GM19397 (cell line): ENCODE results near the gene SDF2L1.
A peak's percentile ranks its signal among the peaks of the same experiment; 100 is the strongest.
"Not testable (repeated sequence)": the region's sequence is repeated elsewhere in the genome, so short reads cannot be mapped to it uniquely, and the experiment has no call there.

ENCODE experiments used
- ATAC-seq: cut with Tn5 transposase; IDR thresholded peaks from one replicate; pipeline ENCODE4 v1.9.1; 2021; ENCODE audit warnings: mild to moderate bottlenecking, moderate library complexity; ENCODE audit not compliant: unreplicated experiment

The SDF2L1 gene

DNA sequence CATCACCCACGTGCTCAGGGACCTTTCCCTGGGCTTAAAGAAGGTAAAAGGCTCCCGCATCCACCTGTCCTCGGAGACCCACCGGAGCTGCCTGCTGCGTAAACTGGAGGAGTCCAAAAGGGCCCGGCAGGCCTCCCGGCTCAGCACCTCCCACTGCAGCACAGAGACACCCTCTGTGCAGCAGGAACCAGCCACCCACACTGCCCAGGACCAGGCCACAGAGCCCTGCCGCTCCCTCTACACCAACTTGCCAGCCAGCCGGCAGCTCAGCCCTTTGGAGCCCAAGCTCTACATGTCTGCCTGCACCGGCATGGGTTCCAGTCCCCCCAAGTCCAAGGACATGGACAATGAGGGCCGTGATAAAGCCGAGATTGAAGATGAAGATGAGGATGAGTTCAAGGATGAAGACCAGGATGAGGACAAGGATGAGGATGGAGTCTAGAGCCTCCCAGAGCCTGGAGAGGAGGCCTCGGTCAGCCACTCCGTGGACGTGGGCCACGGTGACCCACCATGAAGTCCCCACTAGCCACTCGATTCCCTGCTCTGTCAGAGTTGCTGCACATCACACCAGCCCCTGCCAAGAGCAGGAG is 5.4 kb upstream of the SDF2L1 start:
- no peak for ATAC-seq

GRCh38 chr22:21637450-21637849 is 4.7 kb upstream of the SDF2L1 start:
- not testable (repeated sequence) for ATAC-seq

DNA sequence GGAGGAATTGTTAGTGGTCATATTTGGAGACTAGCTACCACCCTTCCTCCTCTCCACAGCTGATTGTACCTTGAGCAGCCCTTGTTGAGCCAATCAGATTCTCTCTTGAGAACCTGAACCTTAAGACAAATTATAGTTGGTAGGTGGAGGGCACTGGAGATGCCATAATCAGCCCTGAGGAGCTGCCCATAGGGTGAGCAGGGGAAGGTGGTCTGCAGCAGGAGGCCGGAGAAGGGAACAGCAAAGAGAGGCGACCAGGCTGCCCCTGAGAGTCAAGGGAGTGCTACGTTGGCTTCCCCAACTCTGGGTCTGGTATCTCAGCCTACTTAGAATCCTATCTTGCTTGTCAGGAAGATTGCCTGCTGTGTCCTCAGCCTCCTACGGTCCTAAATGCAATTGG is 2.7 kb upstream of the SDF2L1 start:
- no peak for ATAC-seq

- ATAC-seq = no peak
Observed at GRCh38 chr22:21640810-21641209, 1.3 kb upstream of the SDF2L1 start.

DNA sequence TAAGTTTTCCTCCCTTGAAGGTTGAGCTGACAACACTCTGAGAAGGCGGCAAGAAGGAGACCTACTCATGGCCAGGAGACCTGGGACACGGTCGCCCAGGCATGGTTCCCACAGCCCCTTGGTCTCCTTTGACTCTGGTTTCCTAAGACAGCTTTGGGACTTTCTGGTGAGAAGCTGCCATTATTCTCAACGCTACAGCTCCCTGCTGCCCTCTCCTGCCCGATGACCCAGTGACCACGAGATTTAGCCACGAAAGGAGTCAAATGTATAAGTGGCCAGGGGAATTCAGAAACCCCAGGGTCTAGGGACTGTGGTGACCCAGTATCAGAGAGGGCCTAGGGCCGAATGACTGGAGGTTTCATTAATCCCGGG is 699 bp upstream of the SDF2L1 start:
- no peak for ATAC-seq

DNA sequence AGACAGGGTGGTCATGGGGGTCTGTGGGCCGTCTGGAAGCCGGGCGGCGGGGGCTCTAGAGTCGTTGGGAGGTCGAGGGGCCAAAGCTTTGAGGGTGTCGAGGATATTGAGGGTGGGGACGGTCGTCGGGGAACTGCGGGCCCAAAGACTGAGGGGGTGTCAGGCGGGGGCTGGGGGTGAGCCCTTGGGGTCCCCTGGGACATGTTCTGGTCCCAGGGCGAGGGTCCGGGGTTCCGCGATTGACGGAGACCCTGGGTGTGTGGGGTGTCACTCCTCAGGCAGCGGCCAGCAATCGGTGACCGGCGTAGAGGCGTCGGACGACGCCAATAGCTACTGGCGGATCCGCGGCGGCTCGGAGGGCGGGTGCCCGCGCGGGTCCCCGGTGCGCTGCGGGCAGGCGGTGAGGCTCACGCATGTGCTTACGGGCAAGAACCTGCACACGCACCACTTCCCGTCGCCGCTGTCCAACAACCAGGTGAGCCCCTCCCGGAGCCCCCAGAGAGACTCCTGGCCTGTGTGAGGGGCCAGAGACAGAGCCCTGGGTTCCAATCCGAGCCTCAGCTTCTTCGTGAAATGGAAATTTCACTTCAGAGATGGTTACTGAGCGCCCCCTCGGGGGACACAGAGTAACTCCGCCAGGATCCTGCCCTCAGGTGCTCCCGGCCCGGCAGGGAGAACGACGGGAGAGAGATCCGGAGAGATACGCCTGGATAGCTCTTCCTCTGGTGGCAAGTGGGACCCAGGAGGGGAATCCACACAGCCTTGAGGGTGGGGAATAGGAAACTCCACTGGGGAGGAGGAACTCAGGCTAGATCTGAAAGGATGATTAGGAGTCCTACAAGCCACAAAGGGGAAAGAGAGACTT is 714 bp downstream of the SDF2L1 start:
- no peak for ATAC-seq

DNA sequence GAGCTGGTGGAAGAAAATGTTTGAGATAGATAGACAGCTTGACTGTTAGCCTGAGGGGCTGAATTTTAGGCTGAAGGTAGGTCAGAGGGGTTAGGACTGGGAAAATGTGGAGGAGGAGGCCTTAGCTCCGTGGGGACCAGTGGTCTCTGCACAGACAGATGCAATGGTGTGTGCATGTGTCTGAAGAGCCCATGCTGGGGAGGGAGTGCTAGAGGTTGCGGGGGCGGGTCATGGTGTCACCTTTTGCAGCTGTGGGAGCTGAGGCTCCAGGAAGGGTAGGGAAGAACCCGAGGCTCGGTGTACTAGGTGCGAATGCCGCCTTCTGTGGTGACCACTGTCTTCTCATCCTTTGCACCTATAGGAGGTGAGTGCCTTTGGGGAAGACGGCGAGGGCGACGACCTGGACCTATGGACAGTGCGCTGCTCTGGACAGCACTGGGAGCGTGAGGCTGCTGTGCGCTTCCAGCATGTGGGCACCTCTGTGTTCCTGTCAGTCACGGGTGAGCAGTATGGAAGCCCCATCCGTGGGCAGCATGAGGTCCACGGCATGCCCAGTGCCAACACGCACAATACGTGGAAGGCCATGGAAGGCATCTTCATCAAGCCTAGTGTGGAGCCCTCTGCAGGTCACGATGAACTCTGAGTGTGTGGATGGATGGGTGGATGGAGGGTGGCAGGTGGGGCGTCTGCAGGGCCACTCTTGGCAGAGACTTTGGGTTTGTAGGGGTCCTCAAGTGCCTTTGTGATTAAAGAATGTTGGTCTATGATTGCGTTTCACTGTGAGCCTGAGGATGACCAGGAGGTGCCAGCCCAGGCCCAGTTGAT is 1.6 kb downstream of the SDF2L1 start:
- no peak for ATAC-seq

GRCh38 chr22:21645513-21645912 is 3.4 kb downstream of the SDF2L1 start:
- ATAC-seq = not testable (repeated sequence)

DNA sequence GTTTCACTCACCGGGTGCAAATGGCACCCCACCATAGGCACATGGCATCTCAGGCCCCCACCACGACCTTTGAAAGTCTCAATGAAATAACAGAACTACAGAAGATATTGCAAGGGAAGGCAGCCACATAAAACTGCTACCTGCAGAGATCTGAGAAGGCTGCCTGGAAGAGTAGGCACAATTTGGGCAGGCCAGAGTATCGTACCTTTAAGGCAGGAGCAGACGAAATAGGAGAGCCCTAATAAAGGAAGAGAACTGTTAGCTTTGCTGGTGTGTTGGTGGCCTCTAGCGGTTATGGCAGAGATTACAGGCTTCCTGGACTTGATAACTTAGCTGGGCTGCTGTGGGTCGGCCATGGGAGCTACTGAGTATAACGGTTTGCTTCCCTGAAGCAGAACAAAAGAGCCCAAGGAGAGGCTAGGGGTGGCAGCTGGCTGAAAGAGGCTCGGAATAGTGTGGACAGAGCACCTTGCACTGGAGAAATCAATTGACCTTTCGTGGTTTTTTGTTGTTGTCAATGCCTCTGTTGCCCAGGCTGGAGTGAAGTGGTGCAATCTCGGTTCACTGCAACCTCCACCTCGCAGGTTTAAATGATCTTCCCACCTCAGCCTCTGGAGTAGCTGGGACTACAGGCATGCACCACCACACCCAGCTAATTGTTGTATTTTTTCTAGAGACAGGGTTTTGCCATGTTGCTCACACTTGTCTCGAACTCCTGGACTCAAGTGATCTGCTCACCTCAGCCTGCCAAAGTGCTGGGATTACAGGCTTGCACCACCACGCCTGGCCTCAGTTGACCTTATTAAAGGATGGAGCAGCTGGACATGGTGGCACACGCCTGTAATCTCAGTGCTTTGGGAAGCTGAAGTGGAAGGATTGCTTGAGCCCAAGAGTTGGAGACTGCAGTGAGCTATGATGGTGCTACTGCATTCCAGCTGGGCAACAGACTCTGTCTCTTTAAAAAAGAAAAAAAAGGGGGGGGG is 4.8 kb downstream of the SDF2L1 start:
- no peak for ATAC-seq

- no peak for ATAC-seq
Observed at GRCh38 chr22:21650280-21650679, 8.2 kb downstream of the SDF2L1 start.

GRCh38 chr22:21650823-21651520 is 8.9 kb downstream of the SDF2L1 start:
- ATAC-seq = no peak

DNA sequence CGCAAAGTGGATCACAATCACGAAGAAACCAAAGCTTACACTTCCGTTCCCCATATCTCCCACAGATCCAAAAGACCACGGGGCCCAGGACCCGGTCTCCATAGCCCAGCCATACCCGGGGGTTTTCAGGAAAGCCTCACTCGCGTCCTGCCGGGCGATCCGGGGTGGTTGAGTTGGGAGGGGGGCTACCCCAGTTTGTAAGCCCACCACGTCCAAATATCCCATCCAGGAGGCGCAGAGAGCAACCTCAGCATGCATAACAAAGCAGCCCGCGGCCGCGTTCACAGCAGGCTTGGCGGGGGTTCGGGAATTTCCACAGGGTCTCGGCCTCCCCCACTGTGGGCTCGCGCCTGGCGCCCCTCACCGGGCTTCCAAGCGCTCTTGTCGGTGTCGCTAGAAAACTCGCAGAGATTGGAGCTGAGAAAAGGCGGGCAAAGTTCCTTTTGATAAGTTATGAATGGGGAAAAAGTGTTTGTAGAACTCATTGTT is 9.5 kb downstream of the SDF2L1 start:
- ATAC-seq = no peak

DNA sequence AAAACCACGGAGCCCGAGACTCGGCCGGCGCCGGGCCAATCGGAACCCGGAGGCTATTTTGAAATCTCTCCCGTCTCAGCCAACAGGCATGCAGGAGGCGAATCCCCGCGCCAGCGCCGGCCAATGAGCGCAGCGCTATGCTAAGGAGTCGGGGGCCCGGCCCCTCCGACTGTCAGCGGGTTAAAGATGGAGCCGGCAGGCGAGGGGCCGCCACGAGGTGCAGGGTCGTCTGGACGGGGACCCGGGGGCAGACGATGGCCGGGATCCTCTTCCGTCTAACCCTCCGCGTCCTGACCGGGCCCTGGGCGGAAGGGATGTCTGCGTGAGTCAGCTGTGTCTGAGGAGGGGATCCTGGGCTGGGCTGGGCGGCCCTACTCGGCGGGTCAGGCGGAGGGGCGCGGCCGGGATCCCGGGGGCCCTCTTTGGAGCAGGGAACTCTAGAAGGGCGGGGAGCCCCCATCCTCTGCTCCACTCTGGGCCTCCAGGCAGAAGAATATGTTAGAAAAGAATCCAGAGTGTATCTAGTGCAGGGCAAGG is 10.0 kb downstream of the SDF2L1 start:
- ATAC-seq = peak; percentile 87

DNA sequence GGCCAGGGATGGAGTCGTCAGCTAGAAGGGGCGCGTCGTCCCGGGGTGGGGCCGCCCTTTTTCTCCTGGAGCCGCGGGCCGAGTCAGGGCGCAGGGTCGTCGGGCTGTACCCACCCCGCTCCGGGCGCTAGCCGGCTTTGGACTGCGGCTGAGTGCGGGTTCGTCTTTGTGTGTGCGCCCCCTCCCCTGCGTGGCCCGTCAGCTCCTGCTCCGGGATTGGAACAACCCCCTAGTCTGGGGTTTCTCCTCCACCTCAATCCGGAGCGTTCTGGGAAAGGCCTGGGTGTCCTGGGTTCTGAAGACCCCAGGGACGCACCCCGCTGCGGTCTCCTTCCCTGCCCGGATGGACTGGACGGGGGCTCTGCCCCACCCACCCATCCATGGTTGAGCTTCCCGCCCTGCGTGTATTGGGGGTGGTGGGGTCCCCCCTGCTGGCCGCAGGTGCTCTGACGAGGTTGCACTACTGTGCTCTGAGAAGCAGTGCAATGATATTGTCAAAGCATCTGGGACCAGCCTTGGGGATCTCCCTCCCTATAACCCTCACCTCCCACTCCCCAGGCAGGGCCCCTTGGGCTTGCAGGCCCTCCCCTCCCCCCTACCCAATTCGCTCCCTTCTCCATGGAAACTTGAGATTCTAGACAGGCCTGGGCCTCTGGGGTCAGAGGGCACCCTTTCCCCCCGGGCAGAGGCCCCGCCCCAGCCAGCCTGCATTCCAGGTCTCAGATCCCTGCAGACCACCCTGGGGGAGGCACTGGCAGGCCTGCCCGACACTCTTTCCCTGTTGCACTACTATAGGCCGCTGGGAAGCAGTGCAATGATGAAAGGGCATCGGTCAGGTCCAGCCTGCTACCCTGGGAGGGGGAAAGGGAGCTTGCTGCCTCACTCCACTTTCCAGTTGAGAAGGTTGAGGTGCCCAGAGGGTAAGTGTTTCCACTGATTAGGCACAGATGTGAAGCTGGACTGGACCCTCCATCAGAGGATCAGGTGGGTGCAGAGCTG is 10.7 kb downstream of the SDF2L1 start:
- ATAC-seq = peak; percentile 1

- no peak for ATAC-seq
Observed at GRCh38 chr22:21657020-21657359, 14.9 kb downstream of the SDF2L1 start.

DNA sequence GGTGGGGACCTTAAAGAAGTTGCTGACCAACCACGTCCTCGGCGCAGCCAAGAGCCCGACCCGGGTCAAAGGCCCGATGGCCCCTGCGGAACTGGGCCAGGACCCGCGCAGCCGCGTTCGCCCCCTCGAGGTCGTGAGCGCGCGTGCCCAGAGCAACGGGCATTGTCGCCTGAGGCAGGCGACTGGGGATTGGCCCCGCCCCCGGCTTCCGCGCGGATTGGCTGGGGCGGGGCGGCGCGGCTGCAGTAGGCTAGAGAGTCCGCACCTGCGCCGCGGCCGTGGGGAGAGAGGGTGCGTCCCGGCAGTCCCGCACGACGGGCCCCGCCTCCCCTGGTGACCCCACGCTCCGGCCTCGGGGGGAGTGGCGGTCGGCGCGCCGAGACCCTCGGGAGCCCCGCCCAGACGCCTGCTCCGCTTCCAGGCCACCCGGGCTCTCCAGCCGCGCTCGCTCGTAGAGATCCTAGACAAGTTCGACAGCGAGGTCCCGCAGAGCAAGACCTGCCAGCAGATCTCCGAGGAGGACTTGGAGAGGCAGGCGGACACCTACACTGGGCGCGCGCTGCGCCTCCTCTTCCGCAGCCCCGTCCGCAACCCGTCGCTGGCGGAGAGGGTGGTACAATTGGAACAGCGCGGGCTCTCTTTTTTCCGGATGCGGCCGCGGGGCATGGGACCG is 15.4 kb downstream of the SDF2L1 start:
- peak; percentile 68 for ATAC-seq

DNA sequence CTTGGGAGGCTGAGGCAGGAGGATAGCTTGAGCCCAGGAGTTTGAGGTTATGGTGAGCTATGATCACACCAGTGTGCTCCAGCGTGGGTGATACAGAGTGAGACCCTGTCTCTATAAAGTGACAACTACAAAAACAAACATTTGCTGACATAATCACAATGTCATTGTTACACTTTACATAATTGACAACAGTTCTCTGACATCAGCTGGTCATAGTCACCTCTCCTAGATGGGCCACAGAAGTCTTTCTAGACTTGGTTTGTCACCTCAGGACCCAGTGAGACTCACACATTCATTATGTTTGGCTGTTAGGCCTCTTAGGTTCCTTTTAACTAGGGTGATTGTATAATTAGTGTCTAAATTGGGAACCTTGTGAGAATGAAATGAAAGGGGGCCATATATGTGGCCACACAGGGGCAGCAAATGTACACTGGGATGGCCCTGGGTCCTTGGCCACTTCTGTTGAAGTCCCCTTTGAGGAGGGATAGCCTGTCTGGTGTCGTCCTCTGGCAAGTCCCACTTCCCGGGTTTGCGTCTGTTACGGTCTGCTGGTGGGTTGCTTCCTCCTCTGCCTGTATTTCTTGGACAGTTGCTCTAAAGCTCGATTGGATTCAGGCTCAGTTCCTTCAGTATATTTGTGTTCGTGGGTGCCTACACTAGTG is 17.9 kb downstream of the SDF2L1 start:
- no peak for ATAC-seq
